CD4-positive, alpha-beta memory T cell (primary cell): ENCODE measurements around the gene POLD3. TPM values are rescaled to one million over a fixed set of nuclear protein-coding genes. Genes with fewer than 3 reads are reported as not detected.
A peak's percentile ranks its signal among the peaks of the same experiment; 100 is the strongest.

Source experiments
- CTCF ChIA-PET: fragments of 350-600 bp; sonication (Branson Sonifier 250); formaldehyde crosslinking; loops from one replicate; lab custom pipeline; 2021; ENCODE audit warnings: inconsistent platforms; ENCODE audit not compliant: partially characterized antibody; lab: Charles Lee
- POLR2A ChIA-PET: fragments of 350-600 bp; sonication (Branson Sonifier 250); formaldehyde crosslinking; loops from one replicate; lab custom pipeline; 2021; ENCODE audit not compliant: partially characterized antibody; lab: Charles Lee
- DNase-seq, 5 donors: peaks; one replicate each; pipeline versions ENCODE4 v3.0.0 to v3.0.0-alpha.2; 2020 to 2022; ENCODE audit warnings: mixed read lengths in 1 of 5
- H3K27ac ChIP-seq: one replicate; pipeline ENCODE4 v1.7.0; 2013; ENCODE audit warnings: low read depth, low read length
- H3K27me3 ChIP-seq: 2 replicates; pipeline ENCODE4 v1.7.0; 2013; ENCODE audit warnings: mild to moderate bottlenecking, low read length, moderate library complexity; ENCODE audit not compliant: insufficient read depth
- H3K36me3 ChIP-seq: 2 replicates; pipeline ENCODE4 v1.7.0; 2013; ENCODE audit warnings: mild to moderate bottlenecking, low read length, moderate library complexity; ENCODE audit not compliant: insufficient read depth
- H3K4me1 ChIP-seq: 2 replicates; pipeline ENCODE4 v1.7.0; 2013; ENCODE audit warnings: mild to moderate bottlenecking, low read length, moderate library complexity; ENCODE audit not compliant: insufficient read depth
- H3K4me3 ChIP-seq, 2 donors: one replicate each; pipeline ENCODE4 v1.7.0; 2013; ENCODE audit warnings: low read length in 2 of 2, mild to moderate bottlenecking in 1 of 2
- H3K9me3 ChIP-seq, 2 donors: one replicate each; pipeline ENCODE4 v1.7.0; 2013; ENCODE audit warnings: low read length in 2 of 2, control low read depth in 1 of 2; ENCODE audit not compliant: control insufficient read depth in 1 of 2
- H3K27ac Mint-ChIP-seq, 7 donors: one replicate each; pipeline ENCODE4 v1.8.0; 2020 to 2021; ENCODE audit warnings: mixed read lengths in 7 of 7, mild to moderate bottlenecking in 6 of 7, inconsistent platforms in 3 of 7, moderate library complexity in 3 of 7
- H3K27me3 Mint-ChIP-seq, 2 donors: one replicate each; pipeline ENCODE4 v1.8.0; 2020 to 2021; ENCODE audit warnings: mixed read lengths in 2 of 2
- H3K36me3 Mint-ChIP-seq, 2 donors: one replicate each; pipeline ENCODE4 v1.8.0; 2020 to 2021; ENCODE audit warnings: mixed read lengths in 2 of 2, inconsistent platforms in 1 of 2, mild to moderate bottlenecking in 1 of 2
- H3K4me1 Mint-ChIP-seq, 4 donors: one replicate each; pipeline ENCODE4 v1.8.0; 2020 to 2021; ENCODE audit warnings: mixed read lengths in 4 of 4, mild to moderate bottlenecking in 1 of 4
- H3K4me3 Mint-ChIP-seq, 8 donors: one replicate each; pipeline ENCODE4 v1.8.0; 2020 to 2021; ENCODE audit warnings: mixed read lengths in 8 of 8, mild to moderate bottlenecking in 7 of 8, moderate library complexity in 6 of 8, inconsistent platforms in 3 of 8
- H3K9me3 Mint-ChIP-seq, 8 donors: one replicate each; pipeline ENCODE4 v1.8.0; 2020 to 2021; ENCODE audit warnings: mixed read lengths in 8 of 8, mild to moderate bottlenecking in 5 of 8, inconsistent platforms in 3 of 8, moderate library complexity in 1 of 8
- intact Hi-C: fragments of 100-400 bp; cut with micrococcal nuclease; formaldehyde crosslinking; loops from one replicate; pipeline ENCODE4 v1.15.1; 2023
- polyA plus RNA-seq, 2 donors: library from polyadenylated mRNA; unstranded; fragments of 300-500 nt; fragmentation: Illumina TruSeq; gene quantifications; one replicate each; pipeline ENCODE4 v1.2.3, GENCODE V29; 2021
- total RNA-seq, 2 experiments: library from RNA; stranded (reverse); gene quantifications; one replicate each; pipeline ENCODE4 v1.2.3, GENCODE V29; 2021

POLD3 gene
- total and polyA plus RNA-seq, 4 experiments from 2014 or later: 15.0 to 20.3 (median 16.9) TPM

DNA sequence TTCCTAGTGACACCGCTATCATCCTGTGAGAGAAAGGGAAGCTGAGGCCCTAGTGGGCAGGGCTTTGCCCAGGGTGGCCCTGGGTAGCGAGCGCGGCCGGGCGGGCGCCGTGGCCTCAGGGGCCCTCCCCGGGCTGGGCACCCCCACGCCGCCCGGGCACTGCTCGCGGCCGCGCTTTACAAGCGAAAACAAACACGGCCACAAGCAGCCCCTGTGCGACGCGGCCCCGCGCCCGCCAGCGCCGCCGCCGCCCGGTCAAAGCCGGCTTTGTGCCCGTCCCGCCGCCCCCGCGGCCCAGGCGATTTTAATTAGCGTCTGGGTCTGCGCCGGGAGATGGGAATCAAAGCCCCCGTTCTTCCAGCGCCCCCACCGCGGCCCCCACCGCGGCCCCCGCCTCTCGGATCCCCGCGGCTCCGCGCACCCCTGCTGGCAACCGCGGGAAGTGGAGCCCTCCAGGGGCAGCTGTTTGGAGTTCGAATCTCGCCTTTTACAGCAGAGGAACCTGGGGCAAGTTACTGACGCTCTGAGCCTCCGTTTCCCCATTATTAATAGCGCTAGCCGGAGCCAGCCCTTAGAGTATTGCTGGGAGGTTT lies 91.0 kb downstream of the POLD3 start:
- H3K4me3 Mint-ChIP-seq: peak overlapping the region in 2 of 8 donors; percentile 8 to 51
- Histone ChIP-seq H3K4me3 (no peak overlapping the region), H3K27ac (no peak overlapping the region), H3K27me3 (peaks cover 5% of the 10 kb centered on the region), H3K9me3 (no peaks in the 10 kb centered on the region), H3K36me3 (no peaks in the 10 kb centered on the region), H3K4me1 (no peaks in the 10 kb centered on the region)
- POLR2A ChIA-PET: no interaction called here
- peaks cover 0 to 2% (median 0%) of the 10 kb centered on the region in 4 donors for H3K4me1 Mint-ChIP-seq
- DNase-seq: no peak
- H3K27me3 Mint-ChIP-seq: peaks cover 17 to 18% of the 10 kb centered on the region in 2 donors
- H3K27ac Mint-ChIP-seq: no peak overlapping the region
- H3K9me3 Mint-ChIP-seq: no peaks in the 10 kb centered on the region
- intact Hi-C loops: no loop called here
- H3K36me3 Mint-ChIP-seq: no peaks in the 10 kb centered on the region
- CTCF ChIA-PET: interaction anchor here (2.2 kb wide), 1 partner anchor 18 kb away, joined by 8 read pairs; no protein-coding TSS in a partner anchor

DNA sequence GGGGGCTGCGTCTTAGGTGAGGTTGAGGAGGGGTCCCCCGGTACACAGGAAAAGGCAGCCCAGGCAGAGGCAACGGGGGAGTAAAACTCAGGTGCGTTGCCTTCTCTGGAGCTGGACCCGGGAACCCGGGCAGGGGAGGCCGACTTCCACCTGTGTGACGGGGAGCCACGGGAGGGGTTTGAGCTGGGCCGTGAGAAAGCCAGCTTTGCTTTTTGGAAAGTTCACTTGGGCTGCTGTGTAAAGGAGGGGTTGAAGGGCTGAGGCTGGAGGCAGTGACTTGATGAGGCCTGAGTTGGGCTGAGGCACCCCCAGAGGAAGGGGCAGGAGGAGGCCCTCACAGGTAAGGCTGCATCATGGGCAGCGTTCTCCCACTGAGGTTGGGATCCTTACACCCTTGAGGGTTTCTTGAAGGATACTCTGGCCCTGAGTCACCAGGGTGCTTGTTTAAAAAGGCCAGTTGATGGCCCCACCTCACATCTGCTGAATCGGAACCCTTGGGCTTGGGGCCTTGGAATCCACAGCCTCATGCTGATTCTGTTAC lies 91.6 kb downstream of the POLD3 start:
- no peak for DNase-seq
- Histone ChIP-seq H3K27me3 (peaks cover 5% of the 10 kb centered on the region), H3K4me1 (no peaks in the 10 kb centered on the region), H3K36me3 (no peaks in the 10 kb centered on the region), H3K4me3 (no peak overlapping the region), H3K9me3 (no peaks in the 10 kb centered on the region), H3K27ac (no peak overlapping the region)
- Mint-ChIP-seq H3K4me3 (peak overlapping the region in 2 of 8 donors; percentile 34 to 65), H3K9me3 (no peaks in the 10 kb centered on the region), H3K27me3 (peaks cover 17 to 18% of the 10 kb centered on the region in 2 donors), H3K36me3 (no peaks in the 10 kb centered on the region), H3K4me1 (peaks cover 0 to 2% (median 0%) of the 10 kb centered on the region in 4 donors), H3K27ac (no peak overlapping the region)
- CTCF ChIA-PET: no interaction called here
- intact Hi-C loops: no loop called here
- POLR2A ChIA-PET: no interaction called here

DNA sequence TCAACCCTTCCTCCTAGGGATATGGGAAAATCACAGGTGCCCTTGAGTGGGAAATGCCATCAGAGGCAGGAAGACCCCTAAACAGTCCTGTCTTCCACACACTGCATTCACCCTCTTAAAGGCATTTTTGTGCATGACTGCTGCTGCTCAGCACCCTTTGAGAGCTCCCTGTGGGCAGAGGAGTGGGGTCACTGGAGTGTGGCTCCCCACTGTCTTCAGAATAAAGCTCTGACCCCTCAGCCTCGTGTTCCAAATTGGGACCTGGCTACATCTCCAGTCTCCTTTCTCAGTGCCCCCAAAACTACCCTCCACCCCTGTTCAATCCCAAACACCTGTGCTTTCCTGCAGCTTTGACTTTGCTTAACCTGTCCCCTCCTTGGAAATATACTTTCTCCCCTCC lies 92.3 kb downstream of the POLD3 start:
- Histone ChIP-seq H3K27ac (no peak overlapping the region), H3K36me3 (no peaks in the 10 kb centered on the region), H3K4me3 (no peak overlapping the region), H3K4me1 (no peaks in the 10 kb centered on the region), H3K27me3 (peaks cover 5% of the 10 kb centered on the region), H3K9me3 (no peaks in the 10 kb centered on the region)
- ChIA-PET POLR2A (no interaction called here), CTCF (no interaction called here)
- H3K27ac Mint-ChIP-seq: peak overlapping the region in 1 of 7 donors; percentile 42
- H3K9me3 Mint-ChIP-seq: no peaks in the 10 kb centered on the region
- H3K4me3 Mint-ChIP-seq: no peak overlapping the region
- DNase-seq: no peak
- intact Hi-C loops: no loop called here
- H3K36me3 Mint-ChIP-seq: no peaks in the 10 kb centered on the region
- H3K4me1 Mint-ChIP-seq: peaks cover 0 to 2% (median 0%) of the 10 kb centered on the region in 4 donors
- H3K27me3 Mint-ChIP-seq: peaks cover 17 to 18% of the 10 kb centered on the region in 2 donors

DNA sequence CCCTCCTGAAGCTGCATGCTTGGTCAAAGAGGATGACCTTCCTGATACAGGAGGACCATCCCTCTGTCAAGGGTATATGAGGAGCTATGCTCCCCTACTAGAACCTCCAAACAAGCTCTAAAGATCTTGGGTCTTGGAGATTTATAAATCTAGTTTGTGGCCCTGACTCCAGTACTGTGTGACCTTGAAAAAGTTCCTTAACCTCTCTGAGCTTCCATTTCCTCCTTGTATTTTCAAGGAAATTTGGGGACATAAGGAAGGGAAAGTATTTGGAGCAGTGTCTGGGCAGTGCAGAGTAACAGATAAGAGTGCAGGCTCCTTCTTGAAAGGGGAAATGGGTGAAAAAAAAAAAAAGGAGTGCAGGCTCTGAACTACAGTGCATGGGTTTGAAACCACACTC lies 93.0 kb downstream of the POLD3 start:
- POLR2A ChIA-PET: no interaction called here
- peaks cover 15 to 17% of the 10 kb centered on the region in 2 donors for H3K27me3 Mint-ChIP-seq

DNA sequence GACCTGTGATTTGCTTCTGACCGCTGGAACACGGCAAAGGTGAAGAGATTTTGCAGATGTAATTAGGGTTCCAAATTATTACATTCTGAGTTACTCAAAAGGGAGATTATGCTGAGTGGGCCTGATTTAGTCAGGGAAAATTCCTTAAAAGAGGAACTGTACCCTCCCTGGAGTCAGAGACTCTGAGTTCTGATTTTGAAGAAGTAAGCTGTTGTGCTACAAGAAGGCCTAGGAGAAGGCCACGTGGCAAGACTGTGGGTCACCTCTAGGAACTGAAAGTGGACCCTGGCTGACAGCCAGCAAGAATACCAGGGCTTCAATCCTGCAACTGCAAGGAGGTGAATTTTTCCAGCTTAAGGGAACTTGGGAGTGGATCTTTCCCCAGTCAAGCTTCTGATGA lies 93.5 kb downstream of the POLD3 start:
- peaks cover 15 to 17% of the 10 kb centered on the region in 2 donors for H3K27me3 Mint-ChIP-seq
- H3K4me1 ChIP-seq: no peaks in the 10 kb centered on the region
- no peaks in the 10 kb centered on the region for H3K9me3 Mint-ChIP-seq
- H3K4me3 ChIP-seq: no peak overlapping the region
- no peaks in the 10 kb centered on the region for H3K36me3 Mint-ChIP-seq
- peaks cover 5% of the 10 kb centered on the region for H3K27me3 ChIP-seq
- no peaks in the 10 kb centered on the region for H3K9me3 ChIP-seq
- H3K27ac ChIP-seq: no peak overlapping the region
- POLR2A ChIA-PET: no interaction called here
- DNase-seq: no peak
- peak overlapping the region in 1 of 7 donors; percentile 8 for H3K27ac Mint-ChIP-seq
- H3K4me3 Mint-ChIP-seq: no peak overlapping the region
- H3K4me1 Mint-ChIP-seq: peaks cover 0 to 2% (median 0%) of the 10 kb centered on the region in 4 donors
- CTCF ChIA-PET: no interaction called here
- intact Hi-C loops: no loop called here
- no peaks in the 10 kb centered on the region for H3K36me3 ChIP-seq

More for the DNA sequence above, 93.0 kb downstream of the POLD3 start:
- Mint-ChIP-seq H3K36me3 (no peaks in the 10 kb centered on the region), H3K27ac (peak overlapping the region in 1 of 7 donors; percentile 16), H3K9me3 (no peaks in the 10 kb centered on the region), H3K4me1 (peaks cover 0 to 2% (median 0%) of the 10 kb centered on the region in 4 donors), H3K4me3 (no peak overlapping the region)
- H3K27ac ChIP-seq: no peak overlapping the region
- CTCF ChIA-PET: no interaction called here
- DNase-seq: no peak
- H3K4me3 ChIP-seq: no peak overlapping the region
- intact Hi-C loops: no loop called here
- peaks cover 5% of the 10 kb centered on the region for H3K27me3 ChIP-seq
- no peaks in the 10 kb centered on the region for H3K9me3 ChIP-seq
- H3K36me3 ChIP-seq: no peaks in the 10 kb centered on the region
- H3K4me1 ChIP-seq: no peaks in the 10 kb centered on the region

DNA sequence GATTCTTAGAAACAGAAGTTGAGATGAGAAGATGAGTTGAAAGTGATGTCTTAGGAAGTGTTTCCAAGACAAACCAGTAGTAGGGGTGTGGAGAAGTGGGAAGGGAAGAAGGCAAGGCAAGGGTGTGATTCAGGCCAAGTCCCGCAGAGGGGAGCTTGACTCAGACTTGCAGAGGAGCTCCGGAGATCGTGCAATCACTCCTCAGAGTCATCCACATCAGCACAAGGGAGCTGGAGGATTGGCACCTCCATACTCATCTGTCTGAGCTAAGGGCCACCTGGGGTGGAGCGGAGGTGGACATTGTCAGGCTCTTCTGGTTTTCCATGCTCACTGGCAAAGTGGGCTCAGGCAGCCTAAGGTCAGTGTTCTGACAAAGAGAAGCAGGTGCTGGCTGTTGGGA lies 94.4 kb downstream of the POLD3 start:
- no peaks in the 10 kb centered on the region for H3K36me3 Mint-ChIP-seq
- peaks cover 5% of the 10 kb centered on the region for H3K27me3 ChIP-seq
- H3K4me3 ChIP-seq: no peak overlapping the region
- H3K9me3 Mint-ChIP-seq: no peaks in the 10 kb centered on the region
- H3K4me1 Mint-ChIP-seq: peaks cover 0 to 2% (median 0%) of the 10 kb centered on the region in 4 donors
- no peaks in the 10 kb centered on the region for H3K9me3 ChIP-seq
- no peak overlapping the region for H3K27ac ChIP-seq
- no peak overlapping the region for H3K4me3 Mint-ChIP-seq
- H3K36me3 ChIP-seq: no peaks in the 10 kb centered on the region
- POLR2A ChIA-PET: no interaction called here
- no peaks in the 10 kb centered on the region for H3K4me1 ChIP-seq
- intact Hi-C loops: no loop called here
- DNase-seq: no peak
- CTCF ChIA-PET: interaction anchor here (2.7 kb wide), 1 partner anchor 15 kb away, joined by 14 read pairs; no protein-coding TSS in a partner anchor
- no peak overlapping the region for H3K27ac Mint-ChIP-seq
- H3K27me3 Mint-ChIP-seq: peaks cover 11 to 14% of the 10 kb centered on the region in 2 donors

DNA sequence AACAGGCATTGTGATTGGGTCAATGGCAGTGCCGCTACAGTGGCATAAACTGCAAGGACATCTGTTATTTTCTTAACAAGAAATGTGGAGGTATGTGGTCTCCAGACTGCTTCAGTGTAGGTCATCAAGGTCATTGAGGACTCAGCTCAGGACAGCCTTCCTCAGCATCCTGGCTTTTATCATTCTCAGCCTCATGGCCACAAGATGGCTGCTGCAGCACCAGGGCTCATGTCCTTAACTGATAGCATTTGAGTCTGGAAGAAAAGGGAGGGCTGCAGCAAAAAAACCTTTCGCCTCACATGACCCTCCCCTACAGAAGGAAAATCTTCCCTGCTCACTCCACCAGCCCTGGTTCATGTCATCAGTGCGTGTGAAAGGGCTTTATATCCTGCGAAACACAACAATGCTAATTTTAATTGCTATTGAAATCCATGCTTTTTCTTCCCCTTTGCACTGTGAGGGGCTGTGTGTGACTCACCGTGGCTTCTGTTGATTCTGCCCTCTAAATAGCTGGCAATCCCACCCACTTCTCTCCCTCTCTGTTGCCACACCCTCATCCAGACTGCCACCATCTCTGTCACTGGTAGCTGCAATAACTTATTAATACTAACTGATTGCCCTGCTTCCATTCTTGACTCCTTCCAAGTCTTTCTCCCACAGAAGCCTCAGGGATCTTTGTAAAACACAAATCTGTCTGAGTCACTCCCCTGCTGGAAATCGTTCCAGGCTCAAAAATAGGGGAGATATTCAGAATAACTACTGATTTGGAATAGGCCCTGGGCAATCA lies 95.0 kb downstream of the POLD3 start:
- ChIA-PET POLR2A (no interaction called here), CTCF (interaction anchor here (2.7 kb wide), 1 partner anchor 14 kb away, joined by 14 read pairs; no protein-coding TSS in a partner anchor)
- H3K27ac Mint-ChIP-seq: no peak overlapping the region
- Histone ChIP-seq H3K36me3 (no peaks in the 10 kb centered on the region), H3K9me3 (no peaks in the 10 kb centered on the region), H3K27me3 (peaks cover 5% of the 10 kb centered on the region), H3K4me1 (no peaks in the 10 kb centered on the region), H3K4me3 (no peak overlapping the region), H3K27ac (no peak overlapping the region)
- intact Hi-C loops: no loop called here
- H3K27me3 Mint-ChIP-seq: peaks cover 7 to 11% of the 10 kb centered on the region in 2 donors
- H3K4me3 Mint-ChIP-seq: no peak overlapping the region
- no peaks in the 10 kb centered on the region for H3K9me3 Mint-ChIP-seq
- H3K4me1 Mint-ChIP-seq: peaks cover 0 to 2% (median 0%) of the 10 kb centered on the region in 4 donors
- no peak for DNase-seq
- H3K36me3 Mint-ChIP-seq: no peaks in the 10 kb centered on the region
